CD1c-positive myeloid dendritic cell (primary cell): ENCODE measurements around the gene ZC3H14.

Experiments
- DNase-seq: peaks from one replicate; pipeline ENCODE4 v3.0.0-alpha.2; 2016; ENCODE audit errors: extremely low spot score

Gene ZC3H14

DNA sequence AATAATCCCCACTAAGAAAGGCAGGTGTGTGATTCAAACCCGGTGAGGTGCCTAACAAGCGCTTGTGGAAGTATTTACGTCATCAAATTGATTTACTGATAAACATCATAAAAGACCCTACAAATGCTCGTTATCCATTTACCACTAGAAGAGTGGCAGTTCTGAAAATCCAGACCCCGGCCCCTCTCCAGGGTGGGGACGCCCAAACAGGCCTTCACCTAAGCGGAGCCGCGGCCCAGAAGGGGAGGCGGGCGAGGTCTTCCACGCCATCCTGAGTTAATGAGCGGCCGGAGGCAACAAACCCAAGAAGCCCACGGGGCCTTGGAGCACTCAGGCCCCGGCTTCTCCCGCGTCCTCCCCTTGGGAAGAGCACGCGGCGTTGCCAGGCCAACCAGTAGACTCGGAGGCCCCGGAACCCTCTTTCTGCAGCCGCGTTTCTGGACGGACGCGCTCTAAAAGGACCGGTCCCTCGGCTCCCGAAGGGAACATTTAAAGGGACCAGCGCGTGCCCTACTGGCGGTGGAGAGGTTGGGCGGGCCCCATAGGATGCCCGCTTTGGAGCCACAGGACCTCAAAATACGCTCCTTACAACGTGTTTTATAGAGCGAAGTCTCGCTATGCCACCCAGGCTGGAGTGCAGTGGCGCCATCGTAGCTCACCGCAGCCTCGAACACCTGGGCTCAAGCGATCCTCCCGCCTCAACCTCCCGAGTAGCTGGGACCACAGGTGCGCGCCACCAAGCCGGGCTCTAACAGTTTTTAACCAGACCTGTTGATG lies 11.6 kb upstream of the ZC3H14 start:
- peak; percentile 76 for DNase-seq

GRCh38 chr14:88551980-88552431 lies 10.8 kb upstream of the ZC3H14 start:
- no peak for DNase-seq

GRCh38 chr14:88552876-88553275 lies 10.0 kb upstream of the ZC3H14 start:
- no peak for DNase-seq

DNA sequence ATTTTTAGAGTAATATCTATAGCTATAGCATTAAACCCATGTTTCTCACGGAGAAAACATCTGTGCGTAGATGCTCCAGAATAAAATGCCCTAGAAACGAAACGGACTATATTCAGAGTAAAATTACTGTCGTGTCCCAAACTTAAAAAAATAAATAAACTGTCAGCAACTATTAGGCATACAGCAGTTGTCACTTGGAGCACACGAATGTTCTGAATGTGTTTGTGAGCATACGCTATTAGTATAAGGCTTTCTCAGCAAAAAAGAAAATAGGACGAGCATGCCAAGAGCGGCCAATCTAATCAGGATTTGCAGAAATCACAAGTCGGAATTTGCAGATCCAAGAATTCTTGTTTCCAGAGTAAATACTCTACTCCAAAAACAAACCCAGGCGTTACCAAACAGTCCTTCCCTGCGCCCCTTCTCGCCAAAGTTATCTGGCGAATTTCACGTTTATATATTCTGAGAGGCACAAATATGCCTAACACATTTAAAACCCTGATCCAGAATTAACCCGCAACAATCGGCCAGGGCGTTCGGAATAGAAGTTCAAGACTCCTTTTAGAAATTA lies 8.9 kb upstream of the ZC3H14 start:
- no peak for DNase-seq

GRCh38 chr14:88554457-88555286 lies 8.2 kb upstream of the ZC3H14 start, which contains the start of gene PTPN21:
Gene PTPN21, minus strand, starts transcription at chr14:88555007. Its CDS starts 4,590 bp downstream, at chr14:88550417.
- peak; percentile 41 for DNase-seq

DNA sequence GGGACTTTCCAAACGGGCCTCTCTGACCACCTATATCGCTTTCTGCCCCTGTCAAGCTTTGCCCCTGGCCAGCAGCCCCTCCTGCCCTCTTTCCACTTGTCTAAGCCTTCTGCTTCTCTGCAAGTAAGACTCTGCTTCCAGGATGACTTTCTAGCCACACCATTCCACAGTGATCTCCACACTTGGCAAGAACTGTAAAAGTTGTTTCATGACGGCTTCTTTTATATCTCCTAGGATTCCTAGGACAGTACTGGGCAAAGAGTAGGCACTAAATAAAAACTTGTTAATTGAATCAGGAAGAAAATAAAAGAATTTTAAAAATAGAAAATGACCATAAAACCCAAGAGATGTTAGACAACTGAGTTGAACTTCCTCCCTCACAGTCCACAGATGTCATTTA lies 6.3 kb upstream of the ZC3H14 start:
- no peak for DNase-seq

DNA sequence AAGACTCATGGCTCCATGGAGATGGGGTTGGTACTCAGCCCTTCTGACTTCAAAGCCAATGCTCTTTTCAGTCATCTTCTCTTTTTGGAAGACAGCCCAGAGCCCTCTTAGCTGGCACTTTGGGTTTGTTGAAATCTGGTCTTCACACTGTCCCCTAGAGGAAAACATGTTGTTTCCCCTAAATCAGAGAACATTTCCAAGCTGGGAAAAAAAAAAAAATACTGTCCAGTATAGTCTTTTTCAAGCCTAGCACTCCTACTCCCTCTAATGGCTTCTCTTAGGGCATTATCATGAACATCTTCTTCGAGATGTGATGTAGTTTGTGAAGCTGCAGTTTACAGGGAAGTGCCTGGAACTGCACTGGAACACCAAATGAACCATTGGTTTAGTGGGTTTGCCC lies 3.0 kb upstream of the ZC3H14 start:
- no peak for DNase-seq

DNA sequence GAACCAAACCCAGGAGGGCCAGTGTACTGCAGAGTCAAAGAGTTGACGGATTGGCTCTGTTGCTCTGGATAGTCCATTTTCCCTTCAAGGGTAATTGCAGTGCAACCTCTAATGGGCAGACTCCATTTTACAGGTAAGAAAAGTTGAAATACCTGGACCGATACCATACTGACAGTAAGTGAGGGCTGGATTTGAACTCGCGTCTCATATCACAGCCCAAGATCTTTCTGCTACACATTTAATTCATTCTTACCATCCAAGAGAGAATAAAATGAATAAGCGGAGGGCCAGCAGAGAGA lies 356 bp upstream of the ZC3H14 start:
- no peak for DNase-seq

DNA sequence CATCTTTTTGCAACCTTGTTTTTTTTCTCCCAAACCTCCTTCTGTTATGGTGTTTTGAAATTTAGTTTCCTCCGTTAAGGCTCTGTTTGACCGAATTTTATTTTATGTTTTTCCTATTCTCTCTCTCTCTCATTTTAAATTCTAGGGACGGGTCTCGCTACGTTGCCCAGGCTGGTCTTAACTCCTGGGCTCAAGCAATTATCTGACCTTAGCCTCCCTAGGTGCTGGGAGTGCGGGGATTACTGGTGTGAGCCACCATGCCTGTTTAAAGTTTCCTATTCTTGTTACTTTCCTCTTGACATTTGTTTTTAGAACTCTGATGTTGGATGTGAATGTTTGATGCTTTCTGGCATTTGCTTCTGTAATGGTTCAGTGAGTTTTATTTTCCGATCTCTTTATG lies 1.0 kb downstream of the ZC3H14 start:
- DNase-seq, result no peak

DNA sequence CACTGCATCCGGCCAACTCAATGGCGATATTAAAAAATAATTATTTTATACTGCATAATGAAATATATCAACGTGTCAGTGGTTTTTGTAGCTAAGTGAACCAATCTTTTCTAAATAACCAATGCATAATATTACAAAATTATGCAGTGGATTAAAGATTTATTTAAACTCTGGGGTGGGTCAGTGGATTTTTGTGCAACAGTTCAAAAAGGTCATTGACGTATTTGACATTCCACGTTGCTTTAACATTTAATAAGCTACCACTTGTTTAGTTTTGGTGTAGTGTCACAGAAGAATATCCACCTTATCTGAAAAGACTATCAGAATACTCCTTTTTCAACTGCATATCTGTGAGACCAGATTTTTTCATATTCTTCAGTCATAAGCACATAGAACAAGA lies 2.6 kb downstream of the ZC3H14 start:
- no peak for DNase-seq

GRCh38 chr14:88568196-88568595 lies 5.4 kb downstream of the ZC3H14 start:
- DNase-seq, result no peak

DNA sequence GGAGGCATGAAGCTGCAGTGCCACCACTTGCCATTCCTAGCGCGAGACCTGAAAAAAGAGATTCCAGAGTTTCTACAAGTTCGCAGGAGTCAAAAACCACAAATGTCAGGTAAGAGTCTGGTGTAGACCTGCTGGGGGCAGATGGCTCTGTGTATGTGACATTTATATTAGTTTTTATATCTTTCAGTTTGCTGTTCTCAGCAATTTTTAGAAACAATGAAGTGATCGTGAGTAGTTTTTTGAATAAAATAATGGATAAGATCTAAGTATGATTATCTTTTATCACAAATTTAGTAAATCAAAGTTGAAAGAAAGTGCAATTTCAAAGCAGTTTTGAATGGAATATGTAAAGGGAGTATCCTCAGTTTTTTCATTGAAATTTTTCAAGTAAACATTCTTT lies 9.3 kb downstream of the ZC3H14 start:
- DNase-seq, result no peak

- DNase-seq, result no peak
These were observed 13.4 kb downstream of the ZC3H14 start for GRCh38 chr14:88576222-88576621.

DNA sequence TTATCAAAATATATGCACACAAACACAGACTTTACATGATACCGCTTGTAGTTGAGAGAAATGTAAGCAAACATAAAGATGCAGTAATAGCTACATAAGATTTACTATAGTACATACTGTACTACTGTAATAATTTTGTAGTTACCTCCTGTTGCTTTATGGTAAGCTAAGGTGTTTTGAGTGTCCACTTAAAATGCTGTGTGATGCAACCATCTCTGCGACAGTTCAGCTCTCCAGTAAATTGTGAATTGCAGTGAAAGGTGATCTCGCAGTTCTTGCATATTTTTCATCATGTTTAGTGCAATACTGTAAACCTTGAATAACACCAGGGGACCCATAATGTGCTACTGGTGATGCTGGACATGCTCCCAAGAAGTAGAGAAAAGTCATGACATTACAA lies 21.6 kb downstream of the ZC3H14 start:
- no peak for DNase-seq

DNA sequence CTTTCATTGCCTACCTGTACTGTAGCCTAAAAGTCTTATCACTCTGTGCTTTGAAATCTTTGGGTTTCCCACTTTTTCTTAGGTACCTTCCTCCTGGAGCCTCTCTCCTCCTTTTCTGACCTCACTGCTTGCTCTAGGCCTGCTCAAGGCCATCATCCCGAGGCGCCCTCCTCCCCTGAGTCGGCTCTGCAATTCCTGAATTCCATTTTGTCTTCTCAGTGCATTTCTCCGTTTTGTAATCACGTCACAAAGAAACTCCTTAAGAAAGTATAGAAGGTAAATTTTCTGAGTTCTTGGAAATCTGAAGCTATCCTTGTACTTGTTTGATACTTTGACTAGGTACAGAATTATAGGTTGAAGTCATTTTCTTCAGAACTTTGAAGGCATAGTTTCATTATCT lies 25.2 kb downstream of the ZC3H14 start:
- DNase-seq, result no peak

DNA sequence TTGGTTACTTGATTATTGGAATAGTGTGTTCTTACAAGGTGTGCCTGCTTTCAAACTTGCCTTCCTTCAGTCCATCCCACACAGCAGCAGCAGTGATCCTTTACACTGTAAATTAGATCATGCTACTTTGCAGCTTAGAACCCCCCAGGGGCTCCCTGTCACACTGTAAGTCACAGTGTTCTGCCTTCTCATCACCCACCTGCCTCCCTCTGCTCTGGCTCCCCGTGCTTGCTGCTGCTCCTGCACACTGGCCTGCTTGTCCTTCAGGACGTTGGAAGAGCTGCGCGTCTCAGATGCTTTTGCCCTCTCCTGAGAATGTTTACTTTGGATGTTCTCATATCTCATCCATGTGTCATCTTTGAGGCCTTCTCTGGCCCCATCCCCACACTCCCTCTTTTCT lies 27.3 kb downstream of the ZC3H14 start:
- DNase-seq, result no peak

- DNase-seq, result no peak
These were observed 29.2 kb downstream of the ZC3H14 start for GRCh38 chr14:88592031-88592430.

DNA sequence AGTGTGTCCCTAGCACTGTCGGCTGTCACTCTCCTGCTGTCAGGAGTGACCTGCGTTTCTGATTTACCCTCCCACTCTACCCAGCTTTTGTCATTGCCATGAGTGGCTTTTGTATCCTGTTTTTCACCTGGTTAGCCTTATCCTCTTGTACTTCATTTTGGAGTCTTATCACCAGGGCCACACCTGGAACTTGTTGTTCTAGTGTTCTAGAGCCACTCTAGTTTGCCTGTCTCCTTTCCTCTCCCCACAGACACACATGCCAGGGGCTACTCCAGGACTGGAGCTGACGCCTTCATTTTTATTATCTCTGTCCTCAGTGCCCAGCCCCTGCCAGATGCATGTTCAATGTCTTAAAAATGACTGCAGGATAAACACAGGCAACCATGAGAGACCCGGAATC lies 34.2 kb downstream of the ZC3H14 start:
- no peak for DNase-seq

DNA sequence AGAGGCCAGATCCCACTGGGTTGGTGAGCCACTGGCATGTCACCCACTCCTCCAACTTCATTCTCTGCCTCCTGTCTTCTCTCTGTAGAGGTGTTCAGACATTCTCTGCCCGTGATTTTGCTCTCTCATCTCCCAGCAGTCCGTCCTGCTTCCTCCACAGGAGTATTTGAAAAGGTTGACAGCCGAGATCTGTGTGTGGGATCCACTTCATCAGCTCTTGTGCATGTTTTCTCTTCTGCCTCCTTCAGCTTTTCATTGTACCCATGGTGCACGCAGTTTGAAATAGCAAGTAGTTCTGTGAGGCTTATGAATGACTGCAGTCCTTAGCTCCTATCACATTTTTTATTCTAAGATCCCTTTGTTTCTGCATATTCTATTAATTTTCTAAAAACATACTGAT lies 34.8 kb downstream of the ZC3H14 start:
- no peak for DNase-seq

DNA sequence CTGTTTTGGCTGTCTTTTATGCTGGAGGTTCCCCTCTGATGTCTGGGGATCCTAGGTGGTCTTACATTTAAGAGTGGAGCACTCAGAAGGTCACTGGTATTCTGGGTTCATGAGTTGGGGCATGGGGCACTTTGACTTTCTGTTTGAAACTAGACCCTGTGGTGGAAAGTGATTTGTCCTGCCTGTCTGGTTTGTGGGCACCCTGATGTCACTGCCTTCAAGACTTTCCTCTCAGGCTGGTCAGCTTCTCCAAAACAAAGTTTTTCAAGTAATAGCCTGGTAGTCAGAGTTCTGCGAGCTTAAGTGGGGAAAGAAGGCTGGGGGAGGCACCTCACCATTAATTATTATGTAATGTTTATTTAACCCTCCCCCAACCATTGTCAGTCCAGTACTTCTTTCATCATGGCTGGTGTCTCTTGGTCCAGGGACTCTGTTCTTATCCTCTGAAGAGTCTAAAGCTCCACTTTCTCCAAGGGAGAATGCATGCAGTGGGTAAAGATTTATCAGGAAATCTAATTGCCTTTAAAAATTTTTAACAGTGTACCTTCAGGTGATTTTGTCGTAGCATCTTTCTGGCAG lies 35.3 kb downstream of the ZC3H14 start:
- DNase-seq, result no peak

GRCh38 chr14:88599326-88599725 lies 36.5 kb downstream of the ZC3H14 start:
- DNase-seq, result no peak

DNA sequence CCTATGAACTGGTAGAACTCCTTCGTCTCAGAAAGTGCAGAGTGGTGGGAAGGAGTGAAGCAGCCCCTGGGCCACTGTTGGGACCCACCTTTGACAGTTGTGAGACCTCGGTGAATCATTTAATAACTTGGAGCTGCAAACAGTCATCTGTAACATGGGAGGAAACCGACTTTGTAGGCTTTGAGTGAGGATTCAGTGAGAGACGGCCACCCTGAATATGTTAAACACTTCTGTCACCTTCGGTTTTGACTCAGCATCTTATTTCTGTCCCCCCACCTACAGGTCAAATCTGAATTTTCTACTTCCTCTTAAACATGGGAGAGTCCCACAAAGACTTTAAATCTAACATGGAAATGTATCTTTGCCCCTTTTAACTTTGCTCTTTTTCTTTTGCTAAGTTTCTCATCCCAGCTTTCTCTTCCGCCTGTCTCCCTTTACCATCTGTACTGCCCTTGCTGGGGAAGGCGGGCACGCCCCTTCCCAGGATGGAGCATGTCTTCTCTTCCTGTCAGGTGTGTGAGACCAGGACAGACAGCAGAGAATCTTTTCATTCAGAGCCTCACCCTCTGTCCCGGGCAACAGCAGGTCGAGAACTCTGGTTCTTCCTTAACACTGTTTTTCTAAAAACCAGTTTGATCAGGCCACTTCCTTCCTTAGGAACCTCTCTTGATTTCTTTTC lies 37.1 kb downstream of the ZC3H14 start:
- peak; percentile 3 for DNase-seq
